B cell (primary cell): ENCODE measurements around the gene TPCN2. TPM values are rescaled to one million over a fixed set of nuclear protein-coding genes. Genes with fewer than 3 reads are reported as not detected.

ENCODE experiments used
- ATAC-seq: fragments of 200-7000 bp; cut with Tn5 transposase; one replicate; pipeline ENCODE4 v1.10.0; 2021; ENCODE audit warnings: low read depth, mild to moderate bottlenecking, moderate number of reproducible peaks, moderate library complexity
- CTCF ChIA-PET: fragments of 350-600 bp; sonication (Branson Sonifier 250); formaldehyde crosslinking; loops from one replicate; lab custom pipeline; 2021; ENCODE audit warnings: antibody characterized with exemption, inconsistent platforms; lab: Charles Lee
- POLR2A ChIA-PET: fragments of 350-600 bp; sonication (Branson Sonifier 250); formaldehyde crosslinking; loops from one replicate; lab custom pipeline; 2021; ENCODE audit warnings: antibody characterized with exemption; lab: Charles Lee
- DNase-seq: peaks from one replicate; pipeline ENCODE4 v3.0.0; 2013
- H2AFZ ChIP-seq: 2 replicates; pipeline ENCODE4 v1.6.1; 2012; ENCODE audit warnings: mild to moderate bottlenecking, low read depth, low read length; ENCODE audit not compliant: insufficient read depth, poor library complexity, severe bottlenecking
- H3K27ac ChIP-seq, 2 donors: 1 replicate in 1 of 2; 2 replicates in 1 of 2; pipeline ENCODE4 v1.5.1; 2012 to 2013; ENCODE audit warnings: low read length in 2 of 2, mild to moderate bottlenecking in 2 of 2, moderate library complexity in 1 of 2
- H3K27me3 ChIP-seq, 4 experiments: fragments of 200-600 bp in 1 of 4; sonication (generic) in 1 of 4; replicated peaks in 1 of 4; 1 replicate in 2 of 4; 2 replicates in 2 of 4; pipeline versions ENCODE4 v1.6.1 to v1.7.0; 2013 to 2016; ENCODE audit warnings: low read length in 3 of 4, mild to moderate bottlenecking in 2 of 4, mixed read lengths in 1 of 4, moderate library complexity in 1 of 4; ENCODE audit not compliant: insufficient read depth in 4 of 4, control insufficient read depth in 3 of 4; ENCODE audit errors: control extremely low read depth in 1 of 4
- H3K36me3 ChIP-seq, 2 experiments: replicated peaks in 1 of 2; 1 replicate in 1 of 2; 2 replicates in 1 of 2; pipeline versions ENCODE4 v1.6.1 to v1.7.1; 2013; ENCODE audit warnings: low read length in 1 of 2; ENCODE audit not compliant: insufficient read depth in 2 of 2, control insufficient read depth in 1 of 2; ENCODE audit errors: control extremely low read depth in 1 of 2, extremely low read depth in 1 of 2
- H3K4me1 ChIP-seq, 2 donors: fragments of 200-600 bp in 1 of 2; sonication (generic) in 1 of 2; 1 replicate in 1 of 2; 2 replicates in 1 of 2; pipeline versions ENCODE4 v1.5.1 to v1.6.1; 2013 to 2017; ENCODE audit warnings: low read length in 2 of 2; ENCODE audit not compliant: control insufficient read depth in 2 of 2, insufficient read depth in 2 of 2
- H3K4me2 ChIP-seq: replicated peaks from 2 replicates; pipeline ENCODE3; 2012; ENCODE audit warnings: mild to moderate bottlenecking, low read depth, low read length; ENCODE audit not compliant: poor library complexity, severe bottlenecking
- H3K4me3 ChIP-seq, 5 experiments: fragments of 200-600 bp in 1 of 5; sonication (generic) in 1 of 5; 1 replicate in 3 of 5; 2 replicates in 2 of 5; pipeline versions ENCODE4 v1.5.1 to v1.7.0; 2011 to 2016; ENCODE audit warnings: low read length in 4 of 5, mild to moderate bottlenecking in 4 of 5, low read depth in 2 of 5, control low read depth in 1 of 5, moderate library complexity in 1 of 5; ENCODE audit not compliant: insufficient read depth in 1 of 5; ENCODE audit errors: control extremely low read depth in 1 of 5, extremely low read depth in 1 of 5
- H3K79me2 ChIP-seq: fragments of 200-600 bp; sonication (generic); one replicate; pipeline ENCODE4 v1.6.0; 2016; ENCODE audit warnings: low read length; ENCODE audit not compliant: control insufficient read depth, insufficient read depth
- H3K9ac ChIP-seq: fragments of 200-600 bp; sonication (generic); 2 replicates; pipeline ENCODE4 v1.6.1; 2017; ENCODE audit warnings: mild to moderate bottlenecking, low read length, moderate library complexity
- H3K9me3 ChIP-seq, 3 donors: one replicate each; pipeline versions ENCODE4 v1.6.1 to v1.7.1; 2013; ENCODE audit warnings: low read length in 2 of 3; ENCODE audit not compliant: control insufficient read depth in 2 of 3, insufficient read depth in 1 of 3; ENCODE audit errors: control extremely low read depth in 1 of 3
- H4K20me1 ChIP-seq: 2 replicates; pipeline ENCODE4 v1.6.0; 2012; ENCODE audit warnings: mild to moderate bottlenecking, low read length; ENCODE audit not compliant: insufficient read depth, control insufficient read depth, poor library complexity, severe bottlenecking
- H3K27ac Mint-ChIP-seq: one replicate; pipeline ENCODE4 v1.8.0; 2021; ENCODE audit warnings: mixed read lengths
- H3K27me3 Mint-ChIP-seq: one replicate; pipeline ENCODE4 v1.8.0; 2021; ENCODE audit warnings: mixed read lengths
- H3K4me1 Mint-ChIP-seq: one replicate; pipeline ENCODE4 v1.8.0; 2021; ENCODE audit warnings: mixed read lengths
- H3K4me3 Mint-ChIP-seq: one replicate; pipeline ENCODE4 v1.8.0; 2021; ENCODE audit warnings: mixed read lengths
- H3K9me3 Mint-ChIP-seq: one replicate; pipeline ENCODE4 v1.8.0; 2022; ENCODE audit warnings: mixed read lengths; ENCODE audit not compliant: insufficient read depth
- EZH2 ChIP-seq: IDR thresholded peaks from 2 replicates; pipeline ENCODE4 v1.6.1; 2012; ENCODE audit warnings: borderline replicate concordance, low read depth, mild to moderate bottlenecking, moderate library complexity, low read length; ENCODE audit not compliant: insufficient read depth, poor library complexity, severe bottlenecking
- WGBS: methylation state at CpG from one replicate; pipeline ENCODE4 v1.1.5; 2013; ENCODE audit warnings: missing lambda C conversion rate; ENCODE audit not compliant: insufficient coverage; 5-methylcytosine and 5-hydroxymethylcytosine counted together
- intact Hi-C: fragments of 100-400 bp; cut with micrococcal nuclease; formaldehyde crosslinking; loops from one replicate; pipeline ENCODE4 v1.10.0; 2022
- polyA plus RNA-seq: library from polyadenylated mRNA; depleted of rRNA; stranded (reverse); fragments of >200 nt; gene quantifications from 2 replicates; pipeline ENCODE4 v1.2.3, GENCODE V29; 2012
- total RNA-seq, 2 donors: library from RNA; stranded (reverse); fragments of 120-200 nt in 1 of 2; gene quantifications; 1 replicate in 1 of 2; 2 replicates in 1 of 2; pipeline versions ENCODE4 v1.2.3 to v1.2.4, GENCODE V29; 2013 to 2022
- TF ChIP-seq, protein P1 (sequence below): fragments of 200-600 bp; IDR thresholded peaks from one replicate; pipeline ENCODE4 v1.8.0; 2022; ENCODE audit warnings: antibody characterized with exemption, mild to moderate bottlenecking

Gene TPCN2
- total and polyA plus RNA-seq, 2 donors (not counting 1 experiment from before 2014, with no cell fraction given): 16.8 to 71.4 TPM

DNA sequence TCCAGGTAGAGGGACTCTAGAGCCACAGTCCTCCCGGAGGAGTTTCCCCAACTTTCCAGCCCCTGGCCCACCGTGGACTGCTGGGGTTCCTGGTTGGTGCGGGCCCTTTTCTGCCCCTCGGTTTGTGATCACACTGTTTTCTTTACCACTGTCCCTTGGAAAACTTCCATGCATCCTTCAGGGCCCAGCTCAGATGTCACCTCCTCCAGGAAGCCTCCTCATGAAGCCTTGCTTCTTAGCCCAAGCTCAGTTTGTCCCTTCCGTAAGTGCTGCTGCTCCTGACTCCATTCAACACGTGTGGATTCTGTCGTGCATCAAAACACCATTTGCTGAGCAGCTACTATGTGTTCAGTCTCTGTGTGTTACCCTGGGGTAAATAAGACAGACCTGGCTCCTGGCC, 15.9 kb upstream of the TPCN2 start:
- no peak overlapping the region for H3K27ac Mint-ChIP-seq
- no peaks in the 10 kb centered on the region for H3K4me1 Mint-ChIP-seq
- H3K4me3 ChIP-seq: no peak overlapping the region
- no peak overlapping the region for H3K4me2 ChIP-seq
- no peak overlapping the region for H3K4me3 Mint-ChIP-seq
- no peaks in the 10 kb centered on the region for H3K9me3 Mint-ChIP-seq
- ChIA-PET CTCF (no interaction called here), POLR2A (no interaction called here)
- no peak for DNase-seq
- no peaks in the 10 kb centered on the region for H3K9me3 ChIP-seq
- H3K9ac ChIP-seq: no peak overlapping the region
- no peak for ATAC-seq
- H3K27ac ChIP-seq: no peak overlapping the region
- no peaks in the 10 kb centered on the region for H3K4me1 ChIP-seq
- H4K20me1 ChIP-seq: no peaks in the 10 kb centered on the region
- TF ChIP-seq, protein P1, sequence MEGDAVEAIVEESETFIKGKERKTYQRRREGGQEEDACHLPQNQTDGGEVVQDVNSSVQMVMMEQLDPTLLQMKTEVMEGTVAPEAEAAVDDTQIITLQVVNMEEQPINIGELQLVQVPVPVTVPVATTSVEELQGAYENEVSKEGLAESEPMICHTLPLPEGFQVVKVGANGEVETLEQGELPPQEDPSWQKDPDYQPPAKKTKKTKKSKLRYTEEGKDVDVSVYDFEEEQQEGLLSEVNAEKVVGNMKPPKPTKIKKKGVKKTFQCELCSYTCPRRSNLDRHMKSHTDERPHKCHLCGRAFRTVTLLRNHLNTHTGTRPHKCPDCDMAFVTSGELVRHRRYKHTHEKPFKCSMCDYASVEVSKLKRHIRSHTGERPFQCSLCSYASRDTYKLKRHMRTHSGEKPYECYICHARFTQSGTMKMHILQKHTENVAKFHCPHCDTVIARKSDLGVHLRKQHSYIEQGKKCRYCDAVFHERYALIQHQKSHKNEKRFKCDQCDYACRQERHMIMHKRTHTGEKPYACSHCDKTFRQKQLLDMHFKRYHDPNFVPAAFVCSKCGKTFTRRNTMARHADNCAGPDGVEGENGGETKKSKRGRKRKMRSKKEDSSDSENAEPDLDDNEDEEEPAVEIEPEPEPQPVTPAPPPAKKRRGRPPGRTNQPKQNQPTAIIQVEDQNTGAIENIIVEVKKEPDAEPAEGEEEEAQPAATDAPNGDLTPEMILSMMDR: no peak
- no peak for TF ChIP-seq EZH2
- intact Hi-C loops: no loop called here
- no peaks in the 10 kb centered on the region for H3K27me3 ChIP-seq
- peaks cover 13% of the 10 kb centered on the region for H3K27me3 Mint-ChIP-seq
- H2AFZ ChIP-seq: no peak overlapping the region
- H3K36me3 ChIP-seq: no peaks in the 10 kb centered on the region
- 91% methylated on average over 7 of the region's 7 CpGs for WGBS
- H3K79me2 ChIP-seq: no peaks in the 10 kb centered on the region

DNA sequence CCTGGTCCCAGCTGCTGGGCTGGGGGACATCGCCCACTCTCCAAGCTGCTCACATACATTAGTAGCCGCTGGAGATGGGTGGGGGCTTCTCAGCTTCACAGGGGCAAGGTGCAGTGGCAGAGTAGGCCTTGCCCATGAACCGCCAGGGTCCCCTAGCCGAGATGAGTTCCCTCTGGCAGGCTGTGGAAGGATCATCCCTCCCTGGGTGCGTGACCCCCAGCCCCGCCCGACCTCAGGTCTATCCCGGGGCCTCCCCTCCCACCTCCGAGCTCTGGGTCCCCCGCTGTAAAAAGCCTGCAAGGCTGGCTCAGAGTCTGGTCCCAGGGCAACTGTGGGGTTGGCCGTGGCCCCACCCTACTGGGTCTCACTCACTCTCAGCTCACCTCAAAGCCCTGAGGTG, 15.3 kb upstream of the TPCN2 start:
- Mint-ChIP-seq H3K27me3 (peaks cover 13% of the 10 kb centered on the region), H3K4me3 (no peak overlapping the region), H3K4me1 (no peaks in the 10 kb centered on the region), H3K9me3 (no peaks in the 10 kb centered on the region), H3K27ac (no peak overlapping the region)
- H3K9ac ChIP-seq: no peak overlapping the region
- no peaks in the 10 kb centered on the region for H3K79me2 ChIP-seq
- H3K27me3 ChIP-seq: no peaks in the 10 kb centered on the region
- no peak for TF ChIP-seq EZH2
- H2AFZ ChIP-seq: no peak overlapping the region
- no peak overlapping the region for H3K27ac ChIP-seq
- no peak overlapping the region for H3K4me2 ChIP-seq
- H3K36me3 ChIP-seq: no peaks in the 10 kb centered on the region
- no peak overlapping the region for H3K4me3 ChIP-seq
- no peak for DNase-seq
- no peaks in the 10 kb centered on the region for H3K4me1 ChIP-seq
- 93% methylated on average over 10 of the region's 11 CpGs for WGBS
- H4K20me1 ChIP-seq: no peaks in the 10 kb centered on the region
- CTCF ChIA-PET: no interaction called here
- intact Hi-C loops: no loop called here
- no peaks in the 10 kb centered on the region for H3K9me3 ChIP-seq
- POLR2A ChIA-PET: interaction anchor here (0.5 kb wide), 1 partner anchor 101 kb away, joined by 6 read pairs; no protein-coding TSS in a partner anchor
- no peak for ATAC-seq
